GM18951 (cell line): ENCODE data around the gene SKAP2.

Experiments used
- POLR2A ChIP-seq: IDR thresholded peaks from 4 replicates; pipeline ENCODE4 v1.6.1; 2011; ENCODE audit warnings: mild to moderate bottlenecking; ENCODE audit not compliant: insufficient read length, insufficient read depth; ENCODE audit errors: extremely low read depth
- in situ Hi-C: fragments of 300-500 bp; cut with MboI; formaldehyde crosslinking; loops from one replicate; pipeline ENCODE4 v1.12.0; 2022; ENCODE audit warnings: low sequenced_read_pairs, mixed read lengths, inconsistent platforms; ENCODE audit not compliant: unreplicated experiment

SKAP2 gene

DNA sequence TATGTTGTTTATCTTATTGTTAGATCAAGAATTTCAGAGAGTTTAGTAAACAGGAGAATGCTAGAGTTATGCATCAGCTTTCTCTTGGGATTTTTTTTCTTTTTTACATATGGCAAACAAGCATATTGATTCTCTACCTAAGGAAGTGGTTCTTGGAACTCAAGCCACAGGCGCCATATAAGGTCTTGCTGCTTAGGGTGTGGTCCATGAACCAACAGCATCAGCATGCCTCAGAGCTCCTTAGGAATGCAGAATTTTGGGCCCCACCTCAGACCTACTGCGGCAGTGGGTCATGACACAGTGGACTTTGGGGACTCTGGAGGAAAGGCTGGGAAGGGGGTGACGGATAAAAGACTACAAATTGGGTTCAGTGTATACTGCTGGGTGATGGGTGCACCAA, 230.8 kb downstream of the SKAP2 start:
- in situ Hi-C loops: no loop called here
- no peak for TF ChIP-seq POLR2A

DNA sequence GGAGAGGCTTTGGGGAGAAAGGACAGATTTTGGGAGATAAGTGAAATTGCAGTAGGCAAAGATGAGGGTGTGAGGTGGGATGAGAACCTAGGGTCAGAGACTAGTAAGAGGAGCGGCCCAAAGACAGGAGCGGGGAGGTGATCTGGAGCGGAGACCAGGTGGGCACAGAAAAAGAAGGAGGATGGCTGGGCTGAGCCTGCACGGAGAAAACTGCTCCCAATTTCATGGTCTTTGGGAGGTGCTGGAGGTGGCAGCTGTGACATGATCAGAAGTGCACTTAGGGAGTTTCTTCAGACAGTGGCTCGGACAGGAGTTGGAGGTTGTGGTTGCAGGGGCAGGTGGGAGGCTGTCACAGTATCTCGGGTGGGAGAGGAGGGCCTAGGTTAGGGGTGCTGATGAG, 232.8 kb downstream of the SKAP2 start:
- no peak for TF ChIP-seq POLR2A
- in situ Hi-C loops: no loop called here

DNA sequence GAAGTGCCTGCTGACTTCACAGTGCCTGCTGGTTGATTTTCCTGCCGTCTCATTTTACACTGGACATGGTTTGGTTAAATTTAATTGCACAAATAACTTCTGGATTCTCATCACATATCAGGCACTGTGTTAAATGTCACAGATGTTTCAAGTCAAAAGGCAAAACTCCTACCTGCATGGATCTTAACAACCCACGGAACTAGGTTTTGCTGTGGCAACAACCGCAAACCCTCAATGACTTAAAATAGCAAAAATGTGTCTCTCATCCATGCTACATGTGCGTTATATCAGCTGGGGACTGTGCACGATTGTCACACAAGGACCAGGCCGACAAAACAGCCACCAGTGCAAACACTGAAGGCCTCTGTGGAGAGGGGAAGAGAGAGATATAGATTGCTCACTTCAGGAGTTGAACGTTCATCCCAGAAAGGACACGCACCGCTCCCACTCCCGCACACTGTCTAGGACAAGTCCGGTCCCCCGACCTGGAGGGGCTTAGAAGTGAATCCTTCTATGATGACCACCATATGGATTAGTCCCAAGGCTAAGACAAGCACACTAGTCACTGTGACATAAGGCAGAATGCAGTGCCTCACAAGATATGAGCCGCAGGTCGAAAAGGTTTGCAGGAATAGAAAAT, 233.3 kb downstream of the SKAP2 start:
- no peak for TF ChIP-seq POLR2A
- in situ Hi-C loops: no loop called here

DNA sequence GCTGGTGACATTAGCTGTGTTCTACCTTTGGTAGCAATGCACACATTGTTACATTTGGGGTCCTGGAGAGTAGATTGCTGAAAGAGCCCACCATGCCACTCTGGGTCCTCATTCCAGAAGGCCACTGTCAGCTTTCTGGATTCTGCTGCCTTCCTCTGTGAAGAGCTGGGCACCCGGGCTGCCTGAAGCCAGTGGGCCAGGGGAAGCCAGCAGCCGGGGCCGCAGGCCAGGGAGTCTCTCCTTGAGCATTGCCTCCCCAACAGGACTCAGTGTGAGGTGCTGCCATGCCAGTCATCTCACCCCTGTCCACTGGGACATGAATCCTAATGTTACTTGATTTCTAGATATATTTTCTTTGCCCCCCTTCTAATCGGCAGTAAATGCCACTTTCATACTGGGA, 234.0 kb downstream of the SKAP2 start:
- in situ Hi-C loops: no loop called here
- TF ChIP-seq POLR2A: no peak

DNA sequence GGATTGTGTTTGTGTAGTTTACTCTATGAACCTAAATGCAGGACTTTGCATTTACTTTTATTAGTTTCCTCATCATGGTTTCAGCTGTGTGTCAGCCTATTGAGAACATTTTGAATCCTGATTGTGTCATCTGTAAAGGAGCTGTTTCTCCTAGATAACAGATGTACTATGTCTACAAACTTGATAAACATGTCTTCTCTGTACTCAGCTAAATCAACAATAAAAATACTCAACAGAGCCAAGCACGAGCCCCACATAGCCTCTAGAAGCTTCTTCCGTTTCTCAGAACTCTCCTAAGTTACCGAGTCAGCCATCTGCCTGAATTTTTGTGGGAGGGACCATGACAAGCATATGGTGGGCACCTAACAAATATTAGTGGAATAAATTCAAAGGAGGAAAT, 234.7 kb downstream of the SKAP2 start:
- in situ Hi-C loops: no loop called here
- TF ChIP-seq POLR2A: no peak

DNA sequence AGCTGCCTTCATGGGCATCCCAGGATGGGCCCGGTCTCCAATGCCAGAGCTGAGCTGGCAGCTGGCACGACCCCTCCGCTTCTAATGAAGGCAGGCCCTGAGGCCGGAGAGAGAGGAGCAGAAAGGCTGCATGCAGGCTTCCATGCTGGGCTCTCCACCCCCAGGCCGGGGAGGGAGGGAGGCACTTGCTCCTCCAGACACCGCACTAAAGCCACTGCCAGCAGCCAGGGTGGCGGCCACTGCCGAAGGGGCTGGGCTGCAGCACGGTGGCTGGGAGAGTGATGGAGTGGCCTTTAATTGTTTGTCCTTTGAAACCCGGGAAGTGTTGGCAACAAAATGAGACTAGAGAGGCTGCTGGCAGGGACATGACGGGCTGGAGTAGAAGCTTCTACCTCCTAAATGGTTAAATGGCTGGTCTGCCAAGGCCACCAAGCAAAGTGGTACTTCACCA, 236.5 kb downstream of the SKAP2 start:
- TF ChIP-seq POLR2A: no peak
- in situ Hi-C loops: no loop called here

DNA sequence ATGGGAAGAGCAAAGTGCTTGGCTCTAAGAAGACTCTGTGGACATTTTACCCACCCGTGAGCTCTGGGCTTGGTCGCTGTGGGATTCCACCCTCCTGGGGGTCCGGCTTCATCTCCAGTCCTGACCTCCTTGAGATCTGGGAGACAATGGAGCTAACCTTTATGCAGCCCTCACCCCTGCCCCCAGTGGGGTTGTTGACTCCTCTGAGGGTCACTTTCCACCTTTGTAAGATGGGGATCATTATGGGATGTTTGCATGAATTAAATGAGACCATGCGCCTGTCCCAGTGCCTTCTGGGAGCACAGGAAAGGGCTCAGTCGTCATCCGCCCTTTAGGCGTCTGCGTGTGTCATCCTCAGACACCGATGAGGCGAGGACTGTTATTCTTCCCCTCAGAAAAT, 237.2 kb downstream of the SKAP2 start:
- in situ Hi-C loops: no loop called here
- TF ChIP-seq POLR2A: no peak

DNA sequence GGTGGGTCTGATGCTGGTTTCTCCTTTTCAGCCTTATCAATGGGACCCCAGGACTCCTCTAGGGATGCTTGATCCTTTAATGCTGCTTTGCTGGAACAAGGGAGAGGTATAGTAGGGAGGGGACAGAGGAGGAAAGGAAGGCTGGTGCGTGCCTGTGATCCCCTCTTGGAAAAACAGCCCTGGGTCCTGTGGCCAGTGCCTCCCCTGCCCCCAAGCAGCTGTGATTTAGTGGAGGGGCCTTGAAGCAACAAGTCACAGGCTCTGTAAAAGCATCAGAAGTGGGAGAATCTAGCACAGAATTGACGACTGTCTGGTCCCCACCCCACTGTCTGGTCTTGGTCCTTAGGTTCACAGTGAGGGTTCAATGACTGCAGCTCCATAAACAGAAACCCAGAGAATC, 237.7 kb downstream of the SKAP2 start:
- no peak for TF ChIP-seq POLR2A
- in situ Hi-C loops: no loop called here

DNA sequence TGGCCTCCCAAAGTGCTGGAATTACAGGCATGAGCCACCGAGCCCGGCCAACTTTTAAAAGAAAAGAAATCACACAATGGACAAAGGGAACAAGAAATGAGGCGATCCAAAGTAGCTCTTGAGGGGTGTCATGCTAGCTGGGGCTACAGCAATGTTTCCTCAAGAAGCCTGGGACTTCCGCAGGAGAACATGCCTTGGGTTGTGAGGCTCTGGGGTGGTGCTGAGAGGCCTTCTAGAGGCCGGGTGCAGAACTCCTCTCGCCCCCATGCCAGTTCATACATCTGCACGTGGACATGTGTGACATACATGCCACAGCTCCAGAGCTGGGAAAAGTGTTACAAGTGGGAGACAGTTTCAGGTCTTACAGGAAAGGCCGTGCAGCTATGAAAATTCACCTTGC, 238.2 kb downstream of the SKAP2 start:
- in situ Hi-C loops: no loop called here
- TF ChIP-seq POLR2A: no peak

DNA sequence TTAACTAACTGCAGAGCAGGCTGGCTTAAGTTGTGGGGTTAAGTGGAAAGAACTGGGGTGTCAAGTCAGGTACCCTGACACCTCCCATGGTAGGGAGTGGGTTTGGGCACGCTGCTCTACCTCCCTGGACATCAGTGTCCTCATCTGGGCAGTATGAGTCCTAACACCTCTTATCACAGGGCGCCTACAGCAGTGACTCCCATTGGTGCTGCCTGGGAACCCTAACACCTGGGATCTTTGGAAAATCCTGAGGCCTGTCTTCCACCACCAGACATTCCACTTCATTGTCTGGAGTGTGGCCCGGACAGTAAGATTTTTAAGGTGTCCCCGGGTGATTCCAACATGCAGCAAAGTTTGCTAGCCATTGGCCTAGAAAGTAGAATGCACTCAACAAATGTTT, 239.1 kb downstream of the SKAP2 start:
- in situ Hi-C loops: no loop called here
- no peak for TF ChIP-seq POLR2A

DNA sequence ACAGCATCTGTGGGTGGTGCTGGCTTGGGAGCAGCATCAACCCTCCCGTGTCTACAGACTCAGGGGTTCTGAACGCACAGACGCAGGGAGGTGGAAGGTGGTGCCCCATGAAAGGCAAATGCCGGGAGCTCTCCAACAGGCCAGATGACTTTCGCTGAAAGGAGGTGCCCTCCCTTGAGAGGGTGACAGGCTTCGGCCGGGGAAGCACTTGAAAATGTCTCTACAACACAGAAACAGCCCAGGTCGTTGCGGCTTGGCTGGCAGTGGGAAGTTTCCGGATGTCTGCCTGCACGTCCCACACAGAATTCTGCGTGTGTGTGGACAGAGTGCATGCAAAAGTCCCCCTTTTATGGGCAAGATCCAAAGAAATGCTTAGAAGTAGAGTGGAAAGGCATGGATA, 239.6 kb downstream of the SKAP2 start:
- TF ChIP-seq POLR2A: no peak
- in situ Hi-C loops: no loop called here

DNA sequence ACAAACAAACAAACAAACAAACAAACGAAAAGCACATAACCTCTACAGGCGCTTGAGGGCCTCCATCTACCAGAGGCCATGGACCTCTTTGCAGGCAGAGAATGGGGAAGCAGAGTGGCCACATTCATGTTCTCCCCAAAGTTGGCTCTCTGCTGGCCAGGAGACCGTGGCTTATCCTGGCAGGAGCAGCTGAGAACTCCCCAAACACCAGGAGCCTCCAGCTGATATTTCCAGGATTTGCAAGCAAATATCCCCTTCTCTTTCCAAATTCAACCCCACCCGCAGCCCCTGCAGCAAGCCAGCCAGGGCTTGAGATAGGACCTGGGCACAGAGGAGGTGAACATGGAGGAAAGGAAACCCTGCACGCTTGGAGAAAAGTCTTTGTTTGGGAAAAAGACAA, 240.0 kb downstream of the SKAP2 start:
- TF ChIP-seq POLR2A: no peak
- in situ Hi-C loops: no loop called here

DNA sequence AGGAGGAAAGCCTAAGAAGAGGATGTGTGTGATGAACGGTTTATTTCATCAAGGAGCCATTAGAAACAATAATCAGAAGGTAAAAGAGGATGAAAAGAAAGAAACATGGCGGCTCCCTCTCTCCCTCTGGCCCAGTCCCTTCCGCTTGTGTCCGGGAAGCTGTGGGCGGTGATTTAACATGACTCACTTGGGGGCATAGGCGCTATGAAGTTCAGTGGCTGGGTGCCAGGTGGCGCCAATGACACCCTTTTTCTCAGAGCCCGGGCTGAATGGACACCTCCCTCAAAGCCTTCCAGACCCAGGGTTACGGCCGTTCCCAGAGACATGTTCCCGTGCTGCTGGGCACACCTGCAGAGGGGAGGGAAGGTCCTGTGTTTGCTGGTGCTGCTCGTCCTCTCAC, 244.0 kb downstream of the SKAP2 start:
- in situ Hi-C loops: no loop called here
- no peak for TF ChIP-seq POLR2A

DNA sequence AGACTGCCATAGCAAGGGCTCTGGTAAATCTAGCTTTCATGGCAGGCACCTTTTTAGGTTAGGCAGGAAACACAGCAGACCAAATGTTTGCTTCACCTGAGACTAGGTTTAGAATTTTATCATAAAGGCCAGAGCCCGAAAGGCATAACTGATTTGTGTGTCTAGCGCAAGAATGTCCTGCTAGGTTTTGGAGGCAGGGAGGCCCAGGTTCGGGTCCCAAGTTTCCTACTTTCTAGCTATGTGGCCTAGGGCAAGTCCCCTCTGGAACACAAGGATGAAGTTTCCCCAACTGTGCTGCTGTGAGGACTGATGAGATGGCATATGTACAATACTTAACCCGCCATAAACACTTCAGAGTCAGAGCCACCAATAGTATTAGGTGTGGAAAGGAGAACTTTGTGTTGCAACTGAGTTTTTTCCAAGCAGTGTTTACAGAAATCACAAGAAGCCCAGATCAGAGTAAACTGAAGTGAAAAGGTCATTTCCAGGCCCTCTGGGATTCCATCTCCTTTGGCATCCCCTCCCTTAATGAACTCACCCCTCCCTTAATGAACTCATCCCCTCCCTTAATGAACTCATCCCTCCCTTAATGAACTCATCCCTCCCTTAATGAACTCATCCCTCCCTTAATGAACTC, 244.9 kb downstream of the SKAP2 start:
- in situ Hi-C loops: no loop called here
- no peak for TF ChIP-seq POLR2A
